HepG2 (cell line): ENCODE measurements around the gene APBA1. TPM values are rescaled to one million over a fixed set of nuclear protein-coding genes. Genes with fewer than 3 reads are reported as not detected.

ENCODE experiments used
- ATAC-seq: fragments of 200-7000 bp; cut with Tn5 transposase; 3 replicates; pipeline ENCODE4 v1.9.1; 2020; ENCODE audit warnings: mild to moderate bottlenecking, moderate library complexity
- BruUV-seq: library from RNA; stranded (reverse); fragments of 400-500 nt; replicated peaks from 2 replicates; lab custom pipeline; 2021; lab: Mats Ljungman, UMichigan
- CTCF ChIA-PET: fragments of 300-600 bp; formaldehyde crosslinking; extraction: SDS; loops from one replicate; lab custom pipeline; 2021; ENCODE audit warnings: low total read pairs, inconsistent platforms, low intra/inter-chr PET ratio; lab: Yijun Ruan, JAX
- POLR2A ChIA-PET: fragments of 350-600 bp; sonication (Branson Sonifier 250); formaldehyde crosslinking; loops from one replicate; lab custom pipeline; 2020; ENCODE audit warnings: antibody characterized with exemption, inconsistent platforms; lab: Yijun Ruan, JAX
- DNase-seq: peaks from one replicate; pipeline ENCODE4 v3.0.0-alpha.2; 2015; ENCODE audit warnings: low spot score
- FAIRE-seq: peaks from 3 replicates; lab custom pipeline; 2011; peaks lifted over from hg19 to GRCh38; lab: Jason Lieb, UNC
- H2AFZ ChIP-seq: one replicate; pipeline ENCODE4 v1.6.1; 2011; ENCODE audit warnings: low read length, inconsistent platforms
- H3K27ac ChIP-seq: fragments of 300-600 bp; 3 replicates; pipeline ENCODE4 v1.8.0; 2011; ENCODE audit warnings: mixed run types, mild to moderate bottlenecking, mixed read lengths, low read length, inconsistent platforms; ENCODE audit not compliant: insufficient read depth; ENCODE audit errors: extremely low read length
- H3K27me3 ChIP-seq, 2 experiments: fragments of 200-600 bp in 1 of 2; 2 replicates in 1 of 2; 3 replicates in 1 of 2; pipeline versions ENCODE4 v1.6.0 to v1.8.0; 2011; ENCODE audit warnings: low read length in 2 of 2, mild to moderate bottlenecking in 2 of 2, moderate library complexity in 2 of 2, inconsistent platforms in 1 of 2; ENCODE audit not compliant: insufficient read depth in 2 of 2, control insufficient read depth in 1 of 2
- H3K36me3 ChIP-seq, 2 experiments: fragments of 200-600 bp in 1 of 2; replicated peaks in 1 of 2; 2 replicates in 1 of 2; 3 replicates in 1 of 2; pipeline versions ENCODE4 v1.5.1 to v1.8.0; 2011; ENCODE audit warnings: low read length in 2 of 2, inconsistent platforms in 1 of 2; ENCODE audit not compliant: insufficient read depth in 2 of 2, control insufficient read depth in 1 of 2
- H3K4me1 ChIP-seq: 2 replicates; pipeline ENCODE4 v1.5.1; 2012; ENCODE audit warnings: low read length, inconsistent platforms; ENCODE audit not compliant: insufficient read depth
- H3K4me2 ChIP-seq: 2 replicates; pipeline ENCODE4 v1.6.0; 2011; ENCODE audit warnings: low read depth, low read length, inconsistent platforms
- H3K4me3 ChIP-seq, 3 experiments: fragments of 200-600 bp in 1 of 3; sonication (generic), shearing (Covaris generic) in 1 of 3; replicated peaks in 1 of 3; 2 replicates each; pipeline ENCODE4 v1.5.1; 2011 to 2016; ENCODE audit warnings: low read length in 3 of 3, inconsistent platforms in 2 of 3, low read depth in 2 of 3, mild to moderate bottlenecking in 2 of 3, control low read depth in 1 of 3, mixed read lengths in 1 of 3; ENCODE audit not compliant: insufficient read depth in 1 of 3
- H3K79me2 ChIP-seq: one replicate; pipeline ENCODE4 v1.6.1; 2011; ENCODE audit warnings: low read length, inconsistent platforms; ENCODE audit not compliant: insufficient read depth
- H3K9ac ChIP-seq: 2 replicates; pipeline ENCODE4 v1.6.0; 2011; ENCODE audit warnings: mild to moderate bottlenecking, low read depth, low read length, inconsistent platforms; ENCODE audit not compliant: insufficient read depth
- H3K9me3 ChIP-seq: 2 replicates; pipeline ENCODE4 v1.5.1; 2012; ENCODE audit warnings: mild to moderate bottlenecking, low read length
- H4K20me1 ChIP-seq: 2 replicates; pipeline ENCODE4 v1.6.0; 2011; ENCODE audit warnings: inconsistent platforms, mild to moderate bottlenecking, low read length, moderate library complexity; ENCODE audit not compliant: insufficient read depth
- RXRA ChIP-seq: sonication (generic); formaldehyde crosslinking; IDR thresholded peaks from 2 replicates; pipeline ENCODE4 v1.5.1; 2020; ENCODE audit warnings: missing genetic modification reagents
- TFDP1 ChIP-seq: IDR thresholded peaks from 2 replicates; pipeline ENCODE4 v1.6.1; 2016; ENCODE audit warnings: missing compliant biosample characterization, missing genetic modification reagents, borderline replicate concordance
- TGIF2 ChIP-seq: IDR thresholded peaks from 2 replicates; pipeline ENCODE4 v1.6.1; 2016; ENCODE audit warnings: control low read depth, missing compliant biosample characterization
- XBP1 ChIP-seq: sonication (generic); formaldehyde crosslinking; IDR thresholded peaks from 2 replicates; pipeline ENCODE4 v1.5.0; 2020; ENCODE audit warnings: missing genetic modification reagents
- ZBTB3 ChIP-seq: sonication (generic); formaldehyde crosslinking; IDR thresholded peaks from 2 replicates; pipeline ENCODE4 v1.4.0; 2020; ENCODE audit warnings: low read depth, mild to moderate bottlenecking, moderate library complexity, missing genetic modification reagents, borderline replicate concordance
- ZBTB4 ChIP-seq: sonication (generic); formaldehyde crosslinking; IDR thresholded peaks from 2 replicates; pipeline ENCODE4 v1.4.0; 2020; ENCODE audit warnings: missing genetic modification reagents, mild to moderate bottlenecking, borderline replicate concordance
- ZNF138 ChIP-seq: sonication (generic); formaldehyde crosslinking; IDR thresholded peaks from 2 replicates; pipeline ENCODE4 v1.5.0; 2020; ENCODE audit warnings: mild to moderate bottlenecking, low read depth, missing genetic modification reagents
- ZNF251 ChIP-seq: sonication (generic); formaldehyde crosslinking; IDR thresholded peaks from 2 replicates; pipeline ENCODE4 v1.9.0; 2021; ENCODE audit warnings: mild to moderate bottlenecking, missing genetic modification reagents
- ZNF597 ChIP-seq: sonication (generic); formaldehyde crosslinking; IDR thresholded peaks from 2 replicates; pipeline ENCODE4 v1.5.0; 2020; ENCODE audit warnings: missing genetic modification reagents
- ZNF780A ChIP-seq: sonication (generic); formaldehyde crosslinking; IDR thresholded peaks from 2 replicates; pipeline ENCODE4 v1.8.0; 2022; ENCODE audit warnings: mild to moderate bottlenecking, missing genetic modification reagents, moderate library complexity
- WGBS: methylation state at CpG from one replicate; pipeline ENCODE4 v1.1.6; 2017; ENCODE audit warnings: low lambda C conversion rate; 5-methylcytosine and 5-hydroxymethylcytosine counted together
- in situ Hi-C: cut with HindIII; loops from 2 replicates; pipeline ENCODE4 v1.10.0; 2017; ENCODE audit warnings: low pct_unique_long_range_greater_than_20kb; ENCODE audit not compliant: extremely low pct_ligation_motif_present
- intact Hi-C: fragments of 100-400 bp; cut with micrococcal nuclease; formaldehyde crosslinking; loops from one replicate; pipeline ENCODE4 v1.10.0; 2022; ENCODE audit not compliant: unreplicated experiment
- polyA plus RNA-seq, 8 experiments: library from polyadenylated mRNA; depleted of rRNA in 3 of 8; stranded (reverse) in 7 of 8; unstranded in 1 of 8; fragments of >200 nt; fragmentation: Illumina TruSeq in 4 of 8; extraction: Trizol in 4 of 8; gene quantifications; 2 replicates each; pipeline versions ENCODE4 v1.2.1 to v1.2.3, GENCODE V29; 2011 to 2016; ENCODE audit warnings: low read depth in 4 of 8, missing spikeins in 1 of 8, mixed read lengths in 1 of 8; ENCODE audit not compliant: insufficient read depth in 1 of 8
- total RNA-seq, 5 experiments: library from RNA; depleted of rRNA; stranded (reverse); fragments of >200 nt; fragmentation: Illumina TruSeq; extraction: Trizol; gene quantifications; 2 replicates each; pipeline ENCODE4 v1.2.3, GENCODE V29; 2016; ENCODE audit warnings: low read depth in 1 of 5

Gene APBA1
- total and polyA plus RNA-seq, 2 of the 13 experiments (the other 11 are each of a cell fraction or from before 2014, with no cell fraction given), result 0.15 TPM; not detected in 1

- no peak for TF ChIP-seq ZNF597 (CRISPR knock-in tag)
These were observed 280.7 kb downstream of the APBA1 start (continued) for GRCh38 chr9:69391487-69391886.

- Histone ChIP-seq H3K36me3 (no peaks in the 10 kb centered on the region), H3K27ac (no peak overlapping the region), H3K9ac (no peak overlapping the region), H3K27me3 (peaks cover 3 to 36% of the 10 kb centered on the region in 2 experiments; a peak in 2 of 5 replicates), H2AFZ (no peak overlapping the region), H4K20me1 (no peaks in the 10 kb centered on the region), H3K79me2 (no peaks in the 10 kb centered on the region), H3K9me3 (no peaks in the 10 kb centered on the region), H3K4me3 (no peak overlapping the region), H3K4me2 (no peak overlapping the region), H3K4me1 (no peaks in the 10 kb centered on the region)
- CTCF ChIA-PET, result no interaction called here
- ATAC-seq (no peak), DNase-seq (no peak), FAIRE-seq (no peak)
- no TSS peak for BruUV-seq
- intact Hi-C loops, result no loop called here
- in situ Hi-C loops, result no loop called here
- 57% methylated on average over 3 of the region's 4 CpGs for WGBS
- POLR2A ChIA-PET, result no interaction called here
- no peak for TF ChIP-seq ZNF780A (CRISPR knock-in tag)
- TF ChIP-seq ZBTB3 (CRISPR knock-in tag), result no peak
- no peak for TF ChIP-seq ZNF251
- no peak for TF ChIP-seq ZBTB4 (CRISPR knock-in tag)
- no peak for TF ChIP-seq TFDP1 (CRISPR knock-in tag)
- no peak for TF ChIP-seq TGIF2 (CRISPR knock-in tag)
- TF ChIP-seq XBP1 (CRISPR knock-in tag), result no peak
- no peak for TF ChIP-seq ZNF138 (CRISPR knock-in tag)
- no peak for TF ChIP-seq RXRA (CRISPR knock-in tag)
These were observed 282.7 kb downstream of the APBA1 start for GRCh38 chr9:69389437-69389995.
